HG03378 (cell line): ENCODE results near the gene NME9.

Experiments used
- ATAC-seq: cut with Tn5 transposase; IDR thresholded peaks from one replicate; pipeline ENCODE4 v1.9.1; 2021; ENCODE audit warnings: mild to moderate bottlenecking, moderate library complexity; ENCODE audit not compliant: unreplicated experiment

NME9 gene

GRCh38 chr3:138362538-138362937, 32.9 kb upstream of the NME9 start:
- ATAC-seq = no peak

DNA sequence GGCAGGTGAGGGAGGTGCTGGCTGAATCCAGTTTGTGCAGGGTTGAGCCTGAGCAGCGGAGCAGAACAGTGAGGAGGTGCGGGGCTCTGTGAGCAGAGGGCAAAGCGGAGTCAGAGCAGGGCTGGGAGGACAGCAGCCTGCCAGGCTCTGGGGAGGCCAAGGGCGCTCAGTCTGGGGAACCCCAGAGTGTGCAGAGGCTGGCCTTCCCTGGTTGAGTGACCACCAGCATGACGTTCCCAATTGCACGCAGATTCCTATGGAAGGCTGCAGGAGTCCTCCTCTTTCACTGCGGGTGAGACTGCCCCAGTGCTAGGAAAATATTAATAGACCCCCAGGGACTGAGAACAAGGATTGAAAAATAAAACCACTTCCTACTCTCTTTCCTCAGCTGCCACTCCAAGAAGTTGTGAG, 31.9 kb upstream of the NME9 start:
- no peak for ATAC-seq

DNA sequence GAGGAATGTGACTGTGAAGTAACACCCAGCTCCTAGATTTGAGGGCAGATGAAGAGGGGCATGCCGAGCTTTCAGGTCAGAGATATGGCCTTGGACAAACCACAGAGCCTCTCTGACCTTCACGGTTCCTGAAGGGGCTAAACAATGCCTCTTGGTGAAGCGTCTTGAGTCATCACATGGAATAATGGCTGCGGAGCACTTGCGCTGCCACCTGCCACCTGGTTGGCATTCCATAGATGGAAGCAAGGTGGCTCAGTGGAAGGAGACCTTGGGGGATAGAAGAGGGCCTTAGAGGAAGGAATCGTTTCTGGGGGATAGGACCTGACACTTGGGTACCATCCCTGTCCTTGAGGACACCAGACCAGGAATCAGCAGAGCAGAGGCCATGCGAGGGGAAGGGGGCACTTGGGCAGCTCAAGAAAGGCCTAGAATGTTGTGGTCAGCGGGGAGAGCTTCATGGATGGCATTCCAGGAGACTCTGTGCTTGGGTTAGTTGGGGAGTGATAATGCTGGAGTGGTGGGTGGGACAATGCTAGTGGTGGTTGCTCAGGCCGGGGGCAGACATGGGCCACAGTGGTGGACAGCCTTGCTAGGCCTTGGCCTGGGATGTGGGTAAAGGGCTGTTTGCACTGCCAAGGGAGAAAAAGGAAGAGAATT, 31.3 kb upstream of the NME9 start:
- ATAC-seq = no peak

DNA sequence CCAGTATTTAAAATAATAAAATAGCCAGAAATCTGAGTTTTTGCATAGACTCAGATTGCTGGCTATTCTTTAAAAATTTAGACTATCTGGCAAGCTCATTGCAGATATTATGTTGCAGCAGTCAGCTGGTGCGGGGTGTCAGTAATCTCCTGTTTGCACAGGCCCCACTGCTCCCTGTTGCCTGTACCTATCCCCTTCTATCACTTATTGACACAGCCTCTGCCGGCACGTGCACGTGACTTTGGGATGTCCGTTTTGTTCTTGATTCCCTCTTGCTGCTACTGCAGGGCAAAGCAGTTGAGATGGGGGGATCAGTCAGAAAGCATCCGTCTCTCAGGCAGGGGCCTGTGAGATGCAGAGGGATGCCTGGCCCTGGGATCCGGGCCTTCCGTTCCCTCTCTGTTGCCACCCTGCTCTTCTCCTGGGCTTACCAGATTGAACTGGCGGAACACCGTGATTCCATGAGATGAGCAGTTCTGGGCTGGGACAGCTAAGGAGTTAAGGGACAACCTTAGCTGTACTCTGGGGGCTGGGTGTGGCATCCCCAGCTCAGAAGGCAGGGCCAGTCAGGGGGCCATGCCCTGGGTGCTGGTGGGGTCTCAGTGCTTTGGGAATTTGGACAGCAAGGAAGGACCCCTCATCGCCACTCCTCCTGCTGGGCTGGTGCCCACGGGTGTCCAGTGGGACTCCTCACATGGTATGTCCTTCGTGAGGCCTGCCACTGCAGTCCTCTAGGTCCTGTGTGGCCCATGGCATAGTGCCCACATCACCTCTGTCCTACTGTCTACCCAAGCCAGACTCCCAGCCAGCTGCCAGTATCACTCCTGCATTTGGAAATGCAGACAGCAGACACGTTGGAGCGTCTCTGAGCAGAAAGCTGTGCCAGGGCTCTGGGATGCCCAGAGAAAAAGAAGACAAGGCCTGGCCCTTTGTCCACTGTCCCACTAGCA, 30.5 kb upstream of the NME9 start:
- no peak for ATAC-seq

DNA sequence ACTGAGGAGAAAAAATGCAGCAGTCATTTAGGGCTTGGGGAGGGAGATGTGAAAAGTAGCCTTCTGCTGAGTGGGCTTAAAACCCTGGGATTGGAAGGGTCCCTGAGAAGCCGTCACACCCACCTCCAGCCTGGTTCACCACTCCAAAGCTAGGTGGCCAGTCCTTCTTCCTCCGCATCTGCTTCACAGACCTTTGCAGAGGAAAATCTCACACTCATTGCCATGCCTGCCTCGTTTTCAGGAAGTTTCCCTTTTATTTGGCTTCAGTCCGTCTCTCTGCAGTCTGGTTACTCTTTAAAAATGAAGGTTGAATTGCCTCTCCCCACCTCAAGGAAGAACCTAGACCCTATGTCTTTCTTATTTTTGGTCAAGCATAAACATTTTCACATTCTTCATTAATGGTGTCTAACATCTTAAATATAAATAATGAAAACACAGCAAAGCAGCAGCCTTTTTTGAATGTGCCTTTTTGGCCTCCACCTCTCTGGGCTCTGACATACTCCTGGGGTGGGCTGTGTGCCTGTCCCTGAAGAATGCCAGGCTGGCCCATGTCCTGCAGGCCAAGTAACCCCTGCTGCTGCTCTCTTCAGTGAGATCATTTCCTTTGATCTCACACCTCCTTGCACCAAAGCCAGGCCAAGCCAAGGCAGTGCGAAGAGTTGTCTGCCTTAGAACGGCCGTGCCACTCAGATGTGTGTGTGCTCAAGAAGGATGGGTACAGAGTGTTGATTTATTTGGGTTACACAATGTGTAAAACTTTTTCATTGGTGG, 29.7 kb upstream of the NME9 start:
- no peak for ATAC-seq

GRCh38 chr3:138356730-138357405, 27.2 kb upstream of the NME9 start:
- ATAC-seq = no peak

GRCh38 chr3:138355071-138355470, 25.4 kb upstream of the NME9 start:
- ATAC-seq = no peak

DNA sequence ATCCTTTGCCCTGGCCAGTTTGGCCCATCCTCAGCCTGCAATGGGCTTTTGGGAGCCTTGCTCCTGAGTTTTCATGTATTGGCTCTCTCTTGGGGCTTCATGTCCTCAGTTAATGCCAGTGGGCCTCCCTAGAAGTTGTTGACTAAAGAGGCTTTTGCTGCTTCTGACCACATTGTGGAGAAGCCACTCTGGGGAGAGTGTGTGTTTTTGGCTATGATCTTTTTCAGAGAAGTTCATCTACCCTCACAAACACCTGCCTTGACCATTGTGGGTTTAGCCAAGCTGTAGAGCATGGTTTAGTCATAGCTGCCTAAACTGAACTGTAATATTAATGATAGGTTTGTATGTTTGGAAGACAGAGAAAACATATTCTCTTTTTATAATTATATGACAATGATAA, 24.7 kb upstream of the NME9 start:
- ATAC-seq = no peak

DNA sequence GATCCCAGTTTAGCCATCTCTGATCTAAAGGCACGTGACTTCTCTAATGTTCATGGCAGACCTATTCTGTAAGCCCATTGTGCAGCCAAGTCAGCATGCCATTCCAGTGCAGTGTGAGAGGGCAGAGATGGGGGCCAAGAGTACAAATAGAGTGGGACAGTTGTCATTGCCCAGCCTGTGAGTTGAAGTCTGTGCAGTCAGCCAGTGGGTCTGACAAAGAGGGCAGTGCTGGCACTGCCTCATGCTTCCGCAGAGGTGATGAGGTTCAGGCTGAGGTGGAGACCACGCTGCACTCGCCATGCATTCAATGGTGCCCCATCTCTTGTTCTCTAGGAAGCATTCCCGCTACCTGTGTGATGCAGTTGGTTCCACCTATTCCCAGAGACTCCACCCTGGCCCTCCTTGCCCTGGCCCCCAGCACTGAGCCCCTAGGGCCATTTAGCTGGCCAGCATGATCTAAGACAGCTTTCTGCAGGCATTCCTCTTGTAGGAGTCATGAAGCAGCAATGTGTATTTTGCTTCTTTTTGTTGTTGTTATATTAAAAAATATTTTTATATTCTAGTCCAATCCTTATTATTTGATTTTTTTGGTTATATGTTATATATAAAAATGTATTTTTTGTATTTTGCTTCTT, 22.4 kb upstream of the NME9 start:
- no peak for ATAC-seq

GRCh38 chr3:138351151-138351550, 21.5 kb upstream of the NME9 start:
- ATAC-seq = no peak

- ATAC-seq = no peak
These were observed 20.4 kb upstream of the NME9 start for GRCh38 chr3:138349926-138350665.

DNA sequence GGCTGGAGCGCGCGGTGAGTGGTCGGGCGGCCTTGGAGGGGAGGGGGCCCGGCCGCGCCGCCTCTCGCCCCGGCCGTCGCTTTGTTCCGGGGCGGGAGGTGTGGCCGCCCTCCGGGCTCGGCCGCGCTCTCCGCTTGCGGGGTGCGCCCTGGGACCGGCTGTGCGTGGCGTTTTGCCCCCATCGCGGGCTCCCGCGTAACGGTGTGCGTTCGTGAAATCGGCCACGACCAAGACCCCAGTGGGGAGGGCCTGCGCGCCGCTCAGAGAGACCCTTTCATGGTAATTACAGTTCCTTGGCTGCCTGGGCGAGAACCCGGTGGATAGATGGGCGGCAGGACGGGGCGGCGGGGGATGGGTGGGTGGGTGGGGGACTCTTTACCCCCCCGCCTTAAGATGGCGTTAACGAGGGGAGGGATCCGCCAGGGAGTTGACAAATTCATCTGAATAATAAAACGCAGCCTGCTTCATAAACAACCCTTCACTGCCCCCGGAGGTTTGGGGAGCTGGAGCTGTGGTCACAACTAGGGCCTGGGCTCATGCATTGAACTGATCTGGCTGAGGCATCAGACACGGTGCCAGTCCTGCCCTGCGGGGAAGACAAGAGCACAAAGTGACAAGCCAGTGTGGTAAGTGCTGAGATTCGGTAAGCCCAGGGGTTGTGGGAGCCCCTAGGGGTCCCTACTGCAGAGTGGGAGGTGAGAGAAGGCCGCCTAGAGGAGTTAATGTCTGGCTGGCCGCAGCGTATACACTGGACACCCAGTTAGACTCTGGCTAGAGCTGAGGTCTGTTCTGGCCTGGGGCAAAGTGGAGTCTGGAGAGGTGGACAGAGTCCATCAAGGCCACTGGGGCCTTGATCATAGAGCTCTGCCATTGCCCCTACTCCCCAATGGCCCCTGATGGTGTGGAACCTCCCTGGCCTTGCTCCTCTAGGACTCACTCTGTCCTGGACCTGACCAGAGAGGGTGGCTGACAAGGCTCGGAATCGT, 19.4 kb upstream of the NME9 start:
- ATAC-seq = no peak

DNA sequence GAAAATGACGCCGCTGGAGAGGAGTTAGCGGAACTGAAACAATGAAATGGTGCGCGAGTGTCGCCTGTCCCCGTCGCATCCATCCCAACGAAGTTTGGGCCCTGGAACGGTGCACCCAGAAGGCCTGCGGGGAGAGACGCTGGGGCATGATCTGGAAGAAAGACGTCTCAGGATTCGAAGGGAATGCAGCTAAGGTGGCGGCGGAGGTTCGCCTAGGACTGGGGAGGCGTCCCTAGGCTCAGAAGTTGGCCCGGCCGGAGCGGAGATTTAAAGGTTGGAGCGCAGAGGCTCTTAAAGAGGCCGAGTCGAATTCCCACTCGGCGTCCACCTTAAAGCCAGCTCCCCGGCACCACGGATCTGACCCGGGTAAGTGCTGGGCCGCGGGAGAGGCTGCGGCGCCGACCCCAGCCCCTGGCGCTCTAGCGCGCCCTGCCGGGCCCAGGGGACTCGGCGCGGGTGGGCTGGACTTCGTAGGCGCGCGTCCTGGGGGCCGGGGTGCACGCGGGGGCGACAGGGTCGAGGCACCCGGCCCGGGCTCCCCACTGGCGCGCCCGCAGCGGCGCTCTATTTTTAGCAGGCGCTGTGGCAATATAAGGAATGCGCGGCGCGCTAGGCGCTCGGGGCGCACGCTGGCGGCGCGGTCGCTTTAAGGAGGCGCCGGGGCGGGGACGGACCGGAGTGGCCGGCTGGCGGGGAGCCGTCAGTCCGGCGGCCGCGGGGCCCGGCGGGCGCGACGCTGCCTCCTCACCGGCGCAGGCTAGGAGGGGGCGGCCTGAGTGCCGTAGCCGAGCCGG, 18.5 kb upstream of the NME9 start, which contains the start of gene MRAS:
Gene MRAS, plus strand, starts transcription at position 620 of the 794 bp plus-strand sequence. CDS start 24,305 bp downstream, outside the sequence.
- no peak for ATAC-seq

- ATAC-seq = no peak
These were observed 15.1 kb upstream of the NME9 start for GRCh38 chr3:138344754-138345153.

- ATAC-seq = no peak
These were observed 10.9 kb upstream of the NME9 start for GRCh38 chr3:138340511-138340910.

- ATAC-seq = no peak
These were observed 9.2 kb upstream of the NME9 start for GRCh38 chr3:138338811-138339210.

- no peak for ATAC-seq
These were observed 8.6 kb upstream of the NME9 start for GRCh38 chr3:138338244-138338643.
